GM19397 (cell line): Measurements from ENCODE around the gene PLXND1.

Experiments used
- ATAC-seq: cut with Tn5 transposase; IDR thresholded peaks from one replicate; pipeline ENCODE4 v1.9.1; 2021; ENCODE audit warnings: mild to moderate bottlenecking, moderate library complexity; ENCODE audit not compliant: unreplicated experiment

Gene PLXND1

GRCh38 chr3:129567176-129567705 is 39.2 kb downstream of the PLXND1 start:
- no peak for ATAC-seq

GRCh38 chr3:129565902-129566301 is 40.6 kb downstream of the PLXND1 start:
- no peak for ATAC-seq

- ATAC-seq: no peak
Measured at GRCh38 chr3:129564981-129565644, 41.4 kb downstream of the PLXND1 start.

- no peak for ATAC-seq
Measured at GRCh38 chr3:129563850-129564535, 42.5 kb downstream of the PLXND1 start.

GRCh38 chr3:129563332-129563731 is 43.1 kb downstream of the PLXND1 start:
- no peak for ATAC-seq

- no peak for ATAC-seq
Measured at GRCh38 chr3:129562803-129563202, 43.7 kb downstream of the PLXND1 start.

GRCh38 chr3:129561619-129562248 is 44.7 kb downstream of the PLXND1 start:
- ATAC-seq: no peak

- no peak for ATAC-seq
Measured at GRCh38 chr3:129560911-129561594, 45.4 kb downstream of the PLXND1 start.

- ATAC-seq: no peak
Measured at GRCh38 chr3:129560269-129560787, 46.1 kb downstream of the PLXND1 start.

GRCh38 chr3:129559565-129560079 is 46.9 kb downstream of the PLXND1 start:
- no peak for ATAC-seq

- no peak for ATAC-seq
Measured at GRCh38 chr3:129558772-129559564, 47.5 kb downstream of the PLXND1 start.

GRCh38 chr3:129558081-129558771 is 48.2 kb downstream of the PLXND1 start:
- no peak for ATAC-seq

GRCh38 chr3:129557548-129557894 is 49.0 kb downstream of the PLXND1 start:
- no peak for ATAC-seq

GRCh38 chr3:129556890-129557547 is 49.5 kb downstream of the PLXND1 start:
- ATAC-seq: no peak

GRCh38 chr3:129556358-129556695 is 50.1 kb downstream of the PLXND1 start:
- ATAC-seq: no peak

GRCh38 chr3:129555616-129556357 is 50.7 kb downstream of the PLXND1 start:
- ATAC-seq: no peak

- ATAC-seq: no peak
Measured at GRCh38 chr3:129555153-129555550, 51.3 kb downstream of the PLXND1 start.

- no peak for ATAC-seq
Measured at GRCh38 chr3:129554356-129555152, 51.9 kb downstream of the PLXND1 start.
